Activated naive CD4-positive, alpha-beta T cell treated with anti-CD3 and anti-CD28 coated beads, Interleukin-2, amount 50 U/mL, for 16 hours (primary cell): ENCODE measurements around the gene PDE1C.
"Not testable (repeated sequence)": the region's sequence is repeated elsewhere in the genome, so short reads cannot be mapped to it uniquely, and the experiment has no call there.

Source experiments
- DNase-seq: peaks from one replicate; pipeline ENCODE4 v3.0.0-alpha.2; 2020

The PDE1C gene

DNA sequence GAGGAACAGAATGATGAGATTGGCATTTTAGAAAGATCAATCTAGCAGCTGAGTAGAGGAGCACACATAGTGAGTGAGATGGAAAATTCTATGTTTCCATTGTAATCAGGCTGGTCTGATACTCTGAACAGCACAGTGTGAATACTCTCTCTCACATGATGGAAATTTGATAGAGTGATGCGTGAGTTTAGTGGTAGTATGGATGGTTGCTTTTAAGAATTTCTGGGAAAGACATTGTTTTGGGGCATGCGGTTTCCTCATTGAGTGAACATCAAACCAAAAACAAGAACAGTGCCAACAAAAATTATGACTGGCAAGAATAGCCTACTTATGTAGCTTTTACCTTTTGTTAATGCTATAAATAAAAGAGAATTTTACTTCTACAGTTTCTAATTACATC is 183.2 kb downstream of the PDE1C start:
- DNase-seq, result no peak

DNA sequence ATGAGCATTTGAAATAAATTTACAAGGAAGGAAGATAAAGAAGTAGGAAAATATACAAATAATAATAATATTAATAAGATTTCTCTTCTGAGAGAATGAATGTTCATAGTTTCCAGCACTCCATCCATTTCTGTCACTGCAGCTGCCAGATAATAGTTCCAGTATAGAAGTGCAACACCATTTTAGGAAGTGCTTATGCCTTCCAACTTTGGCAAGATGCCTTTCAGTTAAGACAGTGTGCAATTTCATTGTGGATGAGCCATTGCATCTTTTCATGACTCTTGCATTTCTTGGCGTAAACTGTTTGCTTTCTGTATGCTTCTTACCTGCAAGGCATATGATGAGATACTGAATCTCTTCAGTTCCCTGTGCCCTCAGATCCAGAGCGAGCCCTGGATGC is 185.0 kb downstream of the PDE1C start:
- DNase-seq, result no peak

DNA sequence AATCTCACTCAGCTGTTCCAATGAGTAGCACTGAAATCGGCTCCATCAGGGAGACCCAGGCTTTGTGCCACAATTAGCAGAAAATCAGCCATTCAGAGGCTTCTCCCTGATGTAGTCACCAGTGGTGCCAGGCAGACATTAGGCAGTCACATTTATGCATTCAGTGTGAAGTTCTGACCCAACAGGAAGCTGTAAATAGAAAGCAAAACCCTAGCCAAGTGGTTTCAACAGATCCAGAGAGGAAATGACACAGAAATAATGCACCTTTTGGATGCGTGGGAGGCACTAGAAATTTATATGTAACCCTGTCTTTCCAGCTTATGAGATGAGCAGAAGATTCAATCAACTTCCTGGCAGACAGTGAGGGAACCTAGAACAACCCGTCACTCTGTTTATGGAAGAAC is 186.4 kb downstream of the PDE1C start:
- no peak for DNase-seq

DNA sequence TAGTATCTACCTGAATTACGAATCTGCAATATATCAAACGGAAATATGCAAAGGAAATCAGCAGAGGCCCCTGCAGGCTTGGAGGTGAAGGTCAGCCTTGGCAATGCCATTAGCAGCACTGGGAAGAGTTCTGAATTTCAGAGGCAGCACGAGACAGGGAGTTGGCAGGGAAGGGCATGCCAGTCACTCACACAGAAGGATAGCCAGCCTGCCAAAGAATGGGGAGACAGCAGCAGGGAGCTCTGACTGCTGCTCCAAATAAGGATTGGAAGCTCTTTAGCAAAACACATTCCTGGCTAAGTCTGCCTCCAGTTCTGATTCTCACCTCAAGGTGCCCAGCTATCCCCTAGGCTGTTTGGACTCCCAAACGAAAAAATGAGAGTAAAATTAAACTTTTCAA is 188.0 kb downstream of the PDE1C start:
- no peak for DNase-seq

- no peak for DNase-seq
These were observed 191.3 kb downstream of the PDE1C start for GRCh38 chr7:31878875-31879274.

GRCh38 chr7:31875424-31875823 is 194.8 kb downstream of the PDE1C start:
- DNase-seq, result no peak

- no peak for DNase-seq
These were observed 195.4 kb downstream of the PDE1C start for GRCh38 chr7:31874631-31875386.

DNA sequence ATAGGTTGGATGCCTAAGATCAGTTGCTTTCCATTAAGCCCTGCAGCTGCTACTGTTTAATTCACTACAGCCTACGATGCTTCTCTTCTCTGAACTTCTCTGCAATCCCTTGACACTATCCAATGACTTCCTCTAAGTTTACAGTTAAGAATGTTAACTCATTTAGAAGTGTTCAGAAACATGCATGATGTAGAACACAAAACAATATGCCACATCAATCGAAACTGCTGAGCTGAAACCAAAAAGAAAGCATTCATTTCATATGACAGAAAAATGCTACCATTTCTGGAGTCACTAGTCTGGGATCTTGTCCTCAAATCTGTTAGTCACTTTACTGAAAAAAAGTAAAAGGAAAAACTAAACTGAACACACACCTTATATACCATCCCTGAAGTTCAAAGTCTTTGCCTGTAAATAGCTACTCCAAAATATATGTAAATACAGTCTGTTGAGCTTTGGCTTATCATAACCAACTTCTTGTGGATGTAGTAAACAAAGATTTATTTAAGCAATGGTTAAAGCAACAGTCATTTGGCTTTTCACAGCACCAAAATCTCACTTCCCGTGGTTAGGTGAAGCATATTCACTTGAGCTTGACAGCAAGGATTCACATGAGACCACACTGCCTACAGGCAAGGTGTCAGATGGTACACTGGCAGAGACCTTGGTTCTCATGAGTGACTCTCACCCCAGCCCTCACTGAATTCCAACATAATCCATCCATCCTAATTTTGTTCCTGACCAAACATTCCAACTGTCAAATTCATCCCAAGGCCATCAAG is 196.2 kb downstream of the PDE1C start:
- no peak for DNase-seq

GRCh38 chr7:31872545-31873370 is 197.4 kb downstream of the PDE1C start:
- no peak for DNase-seq

DNA sequence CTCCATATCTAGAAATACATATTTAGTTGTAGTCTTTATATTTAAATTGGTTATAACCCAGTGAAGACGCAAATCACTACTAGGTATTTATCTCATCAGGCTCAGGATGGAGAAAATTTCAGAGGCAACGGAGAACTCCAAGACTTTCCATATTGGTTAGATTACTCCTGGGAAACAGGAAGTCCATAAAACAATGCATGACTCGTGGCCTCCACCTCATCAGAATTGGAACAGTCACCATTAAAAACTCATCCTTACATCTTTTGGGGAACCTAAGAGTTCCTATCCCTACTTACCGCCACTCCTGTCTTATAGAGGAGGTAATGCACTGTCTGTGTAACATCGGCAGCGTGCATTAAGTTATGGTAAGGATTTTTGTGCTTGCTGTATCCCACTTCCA is 205.6 kb downstream of the PDE1C start:
- no peak for DNase-seq

- DNase-seq, result no peak
These were observed 209.3 kb downstream of the PDE1C start for GRCh38 chr7:31860925-31861324.

DNA sequence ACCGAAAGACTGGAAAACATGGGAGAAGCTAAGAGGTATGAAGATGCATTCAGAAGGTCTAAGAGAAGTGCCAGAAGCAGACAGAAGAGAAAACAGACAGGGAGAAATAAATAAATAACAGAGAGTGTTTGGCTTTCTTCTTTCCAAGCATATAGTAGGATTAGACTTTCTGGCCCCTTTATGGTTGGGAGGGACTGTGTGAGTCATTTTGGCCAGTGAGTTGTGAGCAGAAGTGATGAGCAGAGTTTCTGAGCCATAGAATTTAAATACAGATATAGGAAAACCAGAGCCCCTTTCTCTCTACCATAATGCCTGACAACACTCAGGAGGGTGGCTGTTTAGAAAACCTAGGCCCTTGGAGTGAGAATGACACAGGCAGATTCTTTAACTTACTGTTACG is 212.2 kb downstream of the PDE1C start:
- no peak for DNase-seq

DNA sequence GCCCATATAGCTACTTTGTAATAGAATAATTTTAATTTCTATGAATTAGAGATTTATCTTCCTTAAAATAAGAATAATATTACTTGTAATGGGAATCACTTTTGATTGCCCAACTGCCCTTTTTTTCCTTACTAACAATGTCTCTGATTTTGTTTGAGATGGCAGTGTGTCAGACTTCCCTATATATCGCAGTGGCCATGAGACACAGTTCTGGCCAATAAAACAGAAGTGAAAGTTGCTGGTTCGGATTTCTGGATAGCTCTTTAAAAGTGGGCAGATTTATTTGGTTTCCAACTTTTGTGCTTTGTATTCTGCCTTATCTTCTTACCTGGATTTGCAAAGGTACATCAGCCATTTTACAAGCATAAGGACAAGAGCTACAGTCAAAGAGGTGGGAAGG is 213.0 kb downstream of the PDE1C start:
- no peak for DNase-seq

DNA sequence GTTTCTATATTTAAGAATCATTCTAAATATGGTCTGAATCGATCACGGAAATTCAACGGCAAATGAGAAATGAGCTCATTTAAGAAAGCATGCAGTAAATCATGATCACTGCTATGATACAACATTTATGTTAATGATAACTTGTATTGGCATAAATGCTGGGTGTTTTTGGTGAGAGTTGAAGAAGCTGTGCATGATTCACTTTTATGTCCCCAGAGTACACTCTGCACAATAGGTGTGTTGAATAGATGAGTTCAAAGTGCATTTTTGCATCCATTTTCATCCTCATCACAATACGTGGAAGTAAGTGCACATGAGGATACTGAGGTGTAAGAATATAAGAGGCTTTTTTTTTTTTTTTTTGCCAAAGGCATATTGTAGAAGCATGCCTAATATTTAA is 213.9 kb downstream of the PDE1C start:
- DNase-seq, result no peak

- no peak for DNase-seq
These were observed 214.7 kb downstream of the PDE1C start for GRCh38 chr7:31855530-31855929.

GRCh38 chr7:31853380-31853779 is 216.8 kb downstream of the PDE1C start:
- no peak for DNase-seq

- no peak for DNase-seq
These were observed 217.7 kb downstream of the PDE1C start for GRCh38 chr7:31852462-31852861.

- no peak for DNase-seq
These were observed 219.1 kb downstream of the PDE1C start for GRCh38 chr7:31851119-31851518.

DNA sequence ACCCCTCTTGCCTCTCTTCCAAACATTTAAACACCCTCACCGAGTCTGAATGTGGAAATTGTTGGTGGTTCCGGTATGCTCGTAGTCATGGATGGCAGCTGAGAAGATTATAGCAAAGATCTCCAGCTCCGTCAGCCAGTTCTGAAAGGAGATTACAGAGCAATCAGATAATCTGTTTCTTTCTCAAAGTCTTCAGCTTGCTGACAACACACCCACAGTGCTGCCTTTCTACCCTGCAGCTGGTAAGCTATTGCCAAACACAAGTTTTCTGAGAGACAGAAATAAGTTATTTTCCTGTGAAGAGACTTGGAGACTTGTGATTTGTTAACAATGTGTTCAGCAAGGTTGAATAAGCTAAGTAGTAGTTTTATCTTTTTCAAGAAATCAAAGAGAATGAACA is 219.6 kb downstream of the PDE1C start:
- DNase-seq, result no peak

GRCh38 chr7:31850066-31850465 is 220.1 kb downstream of the PDE1C start:
- DNase-seq, result no peak

GRCh38 chr7:31835471-31835870 is 234.7 kb downstream of the PDE1C start:
- no peak for DNase-seq

GRCh38 chr7:31833625-31834024 is 236.6 kb downstream of the PDE1C start:
- DNase-seq, result not testable (repeated sequence)

- no peak for DNase-seq
These were observed 241.7 kb downstream of the PDE1C start for GRCh38 chr7:31828520-31828919.

GRCh38 chr7:31825576-31825975 is 244.6 kb downstream of the PDE1C start:
- DNase-seq, result no peak
